ENCODE data around the gene SP140. TPM values are rescaled to one million over a fixed set of nuclear protein-coding genes. Genes with fewer than 3 reads are reported as not detected.
A peak's percentile ranks its signal among the peaks of the same experiment; 100 is the strongest.

SP140 gene
- total and polyA plus RNA-seq, 2 of the 13 experiments (the other 11 are each of a cell fraction or from before 2014, with no cell fraction given): 0.57 to 0.80 TPM

DNA sequence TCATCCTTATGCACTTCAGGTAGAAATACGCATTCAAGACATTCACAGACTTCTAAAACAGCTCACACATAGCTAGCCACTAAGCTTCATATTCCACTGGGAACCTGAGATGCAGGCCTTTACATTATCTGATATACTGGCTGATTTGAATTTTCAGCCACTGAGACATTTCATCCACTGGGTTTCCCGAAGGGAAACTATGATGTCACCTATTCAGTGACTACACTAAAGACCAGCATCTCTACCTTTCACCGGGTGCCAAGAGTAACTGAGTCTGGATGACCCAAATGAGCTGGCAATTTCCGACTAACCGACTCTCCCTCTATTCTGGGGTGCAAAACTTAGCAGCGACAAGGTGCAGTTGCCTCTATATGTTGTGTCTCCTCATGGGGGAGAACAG, 69.7 kb downstream of the SP140 start:
- no peaks in the 10 kb centered on the region for H3K4me1 ChIP-seq (ENCODE audit: insufficient read depth, low read length)
- H3K36me3 ChIP-seq (replicated peaks in 1 of 2; ENCODE audit: control insufficient read depth in 1 of 2, insufficient read depth in 2 of 2, low read length in 2 of 2): no peaks in the 10 kb centered on the region
- H3K79me2 ChIP-seq (ENCODE audit: insufficient read depth, low read length): no peaks in the 10 kb centered on the region
- no peak for ATAC-seq
- no peak overlapping the region for H3K27ac ChIP-seq (ENCODE audit: extremely low read length, insufficient read depth, low read length)
- POLR2A ChIA-PET: no interaction called here
- no peak overlapping the region for H2AFZ ChIP-seq (ENCODE audit: low read length)
- FAIRE-seq: no peak
- 4% methylated on average over 6 of the region's 6 CpGs for WGBS (ENCODE audit: low lambda C conversion rate)
- H3K9ac ChIP-seq (ENCODE audit: insufficient read depth, low read depth, low read length): no peak overlapping the region
- BruUV-seq (replicated peaks): no TSS peak
- H3K4me3 ChIP-seq (replicated peaks in 1 of 3; ENCODE audit: insufficient read depth in 1 of 3, low read depth in 2 of 3, low read length in 3 of 3): no peak overlapping the region
- no peaks in the 10 kb centered on the region for H3K9me3 ChIP-seq (ENCODE audit: low read length)
- H3K27me3 ChIP-seq (ENCODE audit: control insufficient read depth in 1 of 2, insufficient read depth in 2 of 2, low read length in 2 of 2): peaks cover 0 to 4% of the 10 kb centered on the region in 2 experiments; a peak in 2 of 5 replicates
- CTCF ChIA-PET (ENCODE audit: low intra/inter-chr PET ratio, low total read pairs): no interaction called here
- TF ChIP-seq ATF7 (IDR thresholded peaks at IDR 0.05) (peak; percentile 73), ATF7 (CRISPR knock-in tag; IDR thresholded peaks at IDR 0.05) (no peak), HHEX (CRISPR knock-in tag; IDR thresholded peaks at IDR 0.05) (no peak), NR2C2 (CRISPR knock-in tag; IDR thresholded peaks at IDR 0.05; ENCODE audit: borderline replicate concordance) (no peak)
- TF ChIP-seq, protein P1, sequence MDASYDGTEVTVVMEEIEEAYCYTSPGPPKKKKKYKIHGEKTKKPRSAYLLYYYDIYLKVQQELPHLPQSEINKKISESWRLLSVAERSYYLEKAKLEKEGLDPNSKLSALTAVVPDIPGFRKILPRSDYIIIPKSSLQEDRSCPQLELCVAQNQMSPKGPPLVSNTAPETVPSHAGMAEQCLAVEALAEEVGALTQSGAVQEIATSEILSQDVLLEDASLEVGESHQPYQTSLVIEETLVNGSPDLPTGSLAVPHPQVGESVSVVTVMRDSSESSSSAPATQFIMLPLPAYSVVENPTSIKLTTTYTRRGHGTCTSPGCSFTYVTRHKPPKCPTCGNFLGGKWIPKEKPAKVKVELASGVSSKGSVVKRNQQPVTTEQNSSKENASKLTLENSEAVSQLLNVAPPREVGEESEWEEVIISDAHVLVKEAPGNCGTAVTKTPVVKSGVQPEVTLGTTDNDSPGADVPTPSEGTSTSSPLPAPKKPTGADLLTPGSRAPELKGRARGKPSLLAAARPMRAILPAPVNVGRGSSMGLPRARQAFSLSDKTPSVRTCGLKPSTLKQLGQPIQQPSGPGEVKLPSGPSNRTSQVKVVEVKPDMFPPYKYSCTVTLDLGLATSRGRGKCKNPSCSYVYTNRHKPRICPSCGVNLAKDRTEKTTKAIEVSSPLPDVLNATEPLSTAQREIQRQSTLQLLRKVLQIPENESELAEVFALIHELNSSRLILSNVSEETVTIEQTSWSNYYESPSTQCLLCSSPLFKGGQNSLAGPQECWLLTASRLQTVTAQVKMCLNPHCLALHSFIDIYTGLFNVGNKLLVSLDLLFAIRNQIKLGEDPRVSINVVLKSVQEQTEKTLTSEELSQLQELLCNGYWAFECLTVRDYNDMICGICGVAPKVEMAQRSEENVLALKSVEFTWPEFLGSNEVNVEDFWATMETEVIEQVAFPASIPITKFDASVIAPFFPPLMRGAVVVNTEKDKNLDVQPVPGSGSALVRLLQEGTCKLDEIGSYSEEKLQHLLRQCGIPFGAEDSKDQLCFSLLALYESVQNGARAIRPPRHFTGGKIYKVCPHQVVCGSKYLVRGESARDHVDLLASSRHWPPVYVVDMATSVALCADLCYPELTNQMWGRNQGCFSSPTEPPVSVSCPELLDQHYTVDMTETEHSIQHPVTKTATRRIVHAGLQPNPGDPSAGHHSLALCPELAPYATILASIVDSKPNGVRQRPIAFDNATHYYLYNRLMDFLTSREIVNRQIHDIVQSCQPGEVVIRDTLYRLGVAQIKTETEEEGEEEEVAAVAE (CRISPR knock-in tag; IDR thresholded peaks at IDR 0.05; ENCODE audit: borderline replicate concordance): no peak
- H4K20me1 ChIP-seq (ENCODE audit: insufficient read depth, low read length): no peaks in the 10 kb centered on the region
- no peak for DNase-seq (ENCODE audit: low spot score)
- intact Hi-C loops (cut with micrococcal nuclease; ENCODE audit: unreplicated experiment): no loop called here
- in situ Hi-C loops (cut with HindIII; ENCODE audit: extremely low pct_ligation_motif_present, low pct_unique_long_range_greater_than_20kb): no loop called here
- no peak overlapping the region for H3K4me2 ChIP-seq (ENCODE audit: low read depth, low read length)

DNA sequence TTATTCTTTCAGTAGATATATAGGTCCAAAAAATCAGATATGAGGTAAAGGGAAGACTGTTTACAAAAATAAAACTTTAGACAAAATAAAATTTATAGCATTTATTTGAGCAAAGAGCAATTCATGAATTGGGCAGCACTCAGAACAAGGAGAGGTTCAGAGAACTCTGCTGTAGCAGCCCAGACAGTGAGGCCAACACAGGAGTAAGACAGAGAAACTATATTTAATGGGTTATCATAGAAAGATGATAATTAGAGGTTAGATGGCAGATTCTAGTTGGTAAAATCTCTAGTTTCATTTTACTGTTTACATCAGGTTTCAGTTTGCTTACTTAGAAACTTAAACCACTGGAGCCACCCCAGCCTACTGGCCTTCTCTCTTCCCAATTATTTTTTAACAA, 71.4 kb downstream of the SP140 start:
- no peak for ATAC-seq
- CTCF ChIA-PET (ENCODE audit: low intra/inter-chr PET ratio, low total read pairs): no interaction called here
- DNase-seq (ENCODE audit: low spot score): no peak

More for the DNA sequence above, 71.4 kb downstream of the SP140 start:
- POLR2A ChIA-PET: no interaction called here
- no TSS peak for BruUV-seq (replicated peaks)
- in situ Hi-C loops (cut with HindIII; ENCODE audit: extremely low pct_ligation_motif_present, low pct_unique_long_range_greater_than_20kb): no loop called here
- Histone ChIP-seq H3K4me2 (ENCODE audit: low read depth, low read length) (no peak overlapping the region), H3K27me3 (ENCODE audit: control insufficient read depth in 1 of 2, insufficient read depth in 2 of 2, low read length in 2 of 2) (peaks cover 0 to 4% of the 10 kb centered on the region in 2 experiments; a peak in 2 of 5 replicates), H4K20me1 (ENCODE audit: insufficient read depth, low read length) (no peaks in the 10 kb centered on the region), H3K79me2 (ENCODE audit: insufficient read depth, low read length) (no peaks in the 10 kb centered on the region), H3K4me1 (ENCODE audit: insufficient read depth, low read length) (no peaks in the 10 kb centered on the region), H3K27ac (ENCODE audit: extremely low read length, insufficient read depth, low read length) (no peak overlapping the region), H3K9me3 (ENCODE audit: low read length) (no peaks in the 10 kb centered on the region), H2AFZ (ENCODE audit: low read length) (no peak overlapping the region), H3K36me3 (replicated peaks in 1 of 2; ENCODE audit: control insufficient read depth in 1 of 2, insufficient read depth in 2 of 2, low read length in 2 of 2) (no peaks in the 10 kb centered on the region), H3K9ac (ENCODE audit: insufficient read depth, low read depth, low read length) (no peak overlapping the region), H3K4me3 (replicated peaks in 1 of 3; ENCODE audit: insufficient read depth in 1 of 3, low read depth in 2 of 3, low read length in 3 of 3) (no peak overlapping the region)
- no peak for FAIRE-seq
- intact Hi-C loops (cut with micrococcal nuclease; ENCODE audit: unreplicated experiment): no loop called here
- no peak for TF ChIP-seq U2AF2 (IDR thresholded peaks at IDR 0.05; ENCODE audit: low read depth, low read length)
- TF ChIP-seq, protein P2, sequence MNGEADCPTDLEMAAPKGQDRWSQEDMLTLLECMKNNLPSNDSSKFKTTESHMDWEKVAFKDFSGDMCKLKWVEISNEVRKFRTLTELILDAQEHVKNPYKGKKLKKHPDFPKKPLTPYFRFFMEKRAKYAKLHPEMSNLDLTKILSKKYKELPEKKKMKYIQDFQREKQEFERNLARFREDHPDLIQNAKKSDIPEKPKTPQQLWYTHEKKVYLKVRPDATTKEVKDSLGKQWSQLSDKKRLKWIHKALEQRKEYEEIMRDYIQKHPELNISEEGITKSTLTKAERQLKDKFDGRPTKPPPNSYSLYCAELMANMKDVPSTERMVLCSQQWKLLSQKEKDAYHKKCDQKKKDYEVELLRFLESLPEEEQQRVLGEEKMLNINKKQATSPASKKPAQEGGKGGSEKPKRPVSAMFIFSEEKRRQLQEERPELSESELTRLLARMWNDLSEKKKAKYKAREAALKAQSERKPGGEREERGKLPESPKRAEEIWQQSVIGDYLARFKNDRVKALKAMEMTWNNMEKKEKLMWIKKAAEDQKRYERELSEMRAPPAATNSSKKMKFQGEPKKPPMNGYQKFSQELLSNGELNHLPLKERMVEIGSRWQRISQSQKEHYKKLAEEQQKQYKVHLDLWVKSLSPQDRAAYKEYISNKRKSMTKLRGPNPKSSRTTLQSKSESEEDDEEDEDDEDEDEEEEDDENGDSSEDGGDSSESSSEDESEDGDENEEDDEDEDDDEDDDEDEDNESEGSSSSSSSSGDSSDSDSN (CRISPR knock-in tag; IDR thresholded peaks at IDR 0.05): no peak
- TF ChIP-seq, protein P3, sequence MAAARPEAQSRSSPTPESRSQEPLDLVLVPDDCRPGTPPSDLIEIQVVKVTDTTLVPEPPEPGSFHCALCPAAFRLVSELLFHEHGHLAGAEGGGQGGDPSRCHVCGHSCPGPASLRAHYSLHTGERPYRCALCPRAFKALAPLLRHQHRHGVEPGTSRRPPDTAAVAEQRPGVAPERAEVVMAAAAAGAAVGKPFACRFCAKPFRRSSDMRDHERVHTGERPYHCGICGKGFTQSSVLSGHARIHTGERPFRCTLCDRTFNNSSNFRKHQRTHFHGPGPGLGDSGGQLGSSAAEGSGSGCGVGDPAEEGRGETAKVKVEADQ (CRISPR knock-in tag; IDR thresholded peaks at IDR 0.05; ENCODE audit: borderline replicate concordance): no peak
- no peak for TF ChIP-seq ZNF496 (CRISPR knock-in tag; IDR thresholded peaks at IDR 0.05; ENCODE audit: insufficient replicate concordance)
- TF ChIP-seq SUZ12 (IDR thresholded peaks at IDR 0.05; ENCODE audit: low read depth, low read length): no peak
- no peak for TF ChIP-seq TAF1 (CRISPR knock-in tag; IDR thresholded peaks at IDR 0.05)
